HG03457 (cell line): ENCODE results near the gene SHOX.

Experiments
- ATAC-seq: cut with Tn5 transposase; IDR thresholded peaks from one replicate; pipeline ENCODE4 v1.9.1; 2021; ENCODE audit warnings: moderate number of reproducible peaks; ENCODE audit not compliant: unreplicated experiment

The SHOX gene

GRCh38 chrX:663841-664240, 33.2 kb downstream of the SHOX start:
- ATAC-seq: no peak

- no peak for ATAC-seq
These were observed 36.5 kb downstream of the SHOX start for GRCh38 chrX:666762-667720.

- ATAC-seq: no peak
These were observed 40.1 kb downstream of the SHOX start for GRCh38 chrX:670645-671044.

GRCh38 chrX:672931-673330, 42.3 kb downstream of the SHOX start:
- ATAC-seq: no peak

- no peak for ATAC-seq
These were observed 44.8 kb downstream of the SHOX start for GRCh38 chrX:675279-675954.

- no peak for ATAC-seq
These were observed 45.3 kb downstream of the SHOX start for GRCh38 chrX:675955-676295.

GRCh38 chrX:677376-677775, 46.8 kb downstream of the SHOX start:
- no peak for ATAC-seq

- ATAC-seq: no peak
These were observed 48.8 kb downstream of the SHOX start for GRCh38 chrX:679291-679979.

GRCh38 chrX:680062-680461, 49.5 kb downstream of the SHOX start:
- ATAC-seq: no peak

GRCh38 chrX:681989-682388, 51.4 kb downstream of the SHOX start:
- ATAC-seq: no peak

GRCh38 chrX:682892-683291, 52.3 kb downstream of the SHOX start:
- no peak for ATAC-seq

GRCh38 chrX:683576-683975, 53.0 kb downstream of the SHOX start:
- ATAC-seq: no peak

GRCh38 chrX:685120-686032, 54.8 kb downstream of the SHOX start:
- ATAC-seq: no peak

- no peak for ATAC-seq
These were observed 59.4 kb downstream of the SHOX start for GRCh38 chrX:689983-690382.

- ATAC-seq: no peak
These were observed 64.2 kb downstream of the SHOX start for GRCh38 chrX:694800-695199.

GRCh38 chrX:698206-698605, 67.6 kb downstream of the SHOX start:
- no peak for ATAC-seq

GRCh38 chrX:700936-701335, 70.3 kb downstream of the SHOX start:
- no peak for ATAC-seq

- no peak for ATAC-seq
These were observed 71.1 kb downstream of the SHOX start for GRCh38 chrX:701673-702072.

GRCh38 chrX:703466-703865, 72.9 kb downstream of the SHOX start:
- ATAC-seq: no peak

GRCh38 chrX:703866-704265, 73.3 kb downstream of the SHOX start:
- ATAC-seq: no peak
